K562 (cell line): ENCODE measurements around the gene C11orf91. TPM values are rescaled to one million over a fixed set of nuclear protein-coding genes. Genes with fewer than 3 reads are reported as not detected.
A peak's percentile ranks its signal among the peaks of the same experiment; 100 is the strongest.
"Not testable (repeated sequence)": the region's sequence is repeated elsewhere in the genome, so short reads cannot be mapped to it uniquely, and the experiment has no call there.

Experiments
- ATAC-seq: fragments of 200-7000 bp; cut with Tn5 transposase; 3 replicates; pipeline ENCODE4 v1.9.1; 2020; ENCODE audit warnings: moderate library complexity
- BruUV-seq: library from RNA; stranded (reverse); fragments of 400-500 nt; replicated peaks from 2 replicates; lab custom pipeline; 2021; lab: Mats Ljungman, UMichigan
- CTCF ChIA-PET: fragments of 300-600 bp; formaldehyde crosslinking; extraction: SDS; loops from one replicate; lab custom pipeline; 2021; ENCODE audit warnings: low intra/inter-chr PET ratio; lab: Yijun Ruan, JAX
- POLR2A ChIA-PET: fragments of 300-600, 350-650 bp; sonication (Branson Sonifier 250); formaldehyde crosslinking; extraction: SDS; loops from one replicate; lab custom pipeline; 2021; ENCODE audit warnings: antibody characterized with exemption, inconsistent platforms; lab: Yijun Ruan, JAX
- DNase-seq, 4 experiments: peaks; one replicate each; pipeline versions ENCODE4 v3.0.0 to v3.0.0-alpha.2; 2011 to 2018; ENCODE audit warnings: low spot score in 3 of 4, mixed read lengths in 3 of 4; ENCODE audit errors: extremely low read depth in 1 of 4
- FAIRE-seq: peaks from 2 replicates; lab custom pipeline; 2011; peaks lifted over from hg19 to GRCh38; lab: Jason Lieb, UNC
- H2AFZ ChIP-seq: 2 replicates; pipeline ENCODE4 v1.6.0; 2011; ENCODE audit warnings: low read depth, low read length, control low read depth, inconsistent platforms
- H3K27ac ChIP-seq: fragments of 200-600 bp; 3 replicates; pipeline ENCODE4 v1.8.0; 2011; ENCODE audit warnings: low read depth, mild to moderate bottlenecking, control low read depth, inconsistent platforms, low read length, moderate library complexity, mixed read lengths; ENCODE audit errors: extremely low read depth
- H3K27me3 ChIP-seq, 2 experiments: fragments of 300-600 bp in 1 of 2; 2 replicates in 1 of 2; 3 replicates in 1 of 2; pipeline versions ENCODE4 v1.6.0 to v1.8.0; 2011; ENCODE audit warnings: inconsistent platforms in 2 of 2, low read length in 2 of 2, mild to moderate bottlenecking in 1 of 2, mixed read lengths in 1 of 2, moderate library complexity in 1 of 2; ENCODE audit not compliant: control insufficient read depth in 2 of 2, insufficient read depth in 2 of 2
- H3K36me3 ChIP-seq: fragments of 300-600 bp; 3 replicates; pipeline ENCODE4 v1.8.0; 2011; ENCODE audit warnings: mild to moderate bottlenecking, low read length, inconsistent platforms; ENCODE audit not compliant: control insufficient read depth, insufficient read depth
- H3K4me1 ChIP-seq, 2 experiments: fragments of 200-600 bp in 1 of 2; replicated peaks in 1 of 2; 2 replicates in 1 of 2; 3 replicates in 1 of 2; pipeline versions ENCODE4 v1.5.1 to v1.8.0; 2011; ENCODE audit warnings: inconsistent platforms in 2 of 2, low read length in 2 of 2, mild to moderate bottlenecking in 1 of 2, mixed read lengths in 1 of 2, moderate library complexity in 1 of 2; ENCODE audit not compliant: control insufficient read depth in 2 of 2, insufficient read depth in 2 of 2
- H3K4me2 ChIP-seq: 2 replicates; pipeline ENCODE4 v1.6.1; 2011; ENCODE audit warnings: low read length, control low read depth, inconsistent platforms, mixed read lengths; ENCODE audit not compliant: insufficient read depth
- H3K4me3 ChIP-seq: fragments of 200-600 bp; sonication (generic), shearing (Covaris generic); 2 replicates; pipeline ENCODE4 v1.5.1; 2016; ENCODE audit warnings: control low read depth, inconsistent platforms
- H3K79me2 ChIP-seq: fragments of 200-600 bp; 3 replicates; pipeline ENCODE4 v1.8.0; 2011; ENCODE audit warnings: low read length, inconsistent platforms; ENCODE audit not compliant: control insufficient read depth, insufficient read depth
- H3K9ac ChIP-seq, 2 experiments: 2 replicates each; pipeline versions ENCODE4 v1.6.0 to v1.6.1; 2011; ENCODE audit warnings: low read depth in 2 of 2, low read length in 2 of 2, control low read depth in 1 of 2, inconsistent platforms in 1 of 2, mild to moderate bottlenecking in 1 of 2, mixed read lengths in 1 of 2; ENCODE audit not compliant: insufficient read depth in 1 of 2
- H3K9me1 ChIP-seq: one replicate; pipeline ENCODE4 v1.6.0; 2011; ENCODE audit warnings: inconsistent platforms, mild to moderate bottlenecking, low read length, moderate library complexity; ENCODE audit not compliant: control insufficient read depth, insufficient read depth
- H3K9me3 ChIP-seq: replicated peaks from 2 replicates; pipeline ENCODE4 v1.5.1; 2011; ENCODE audit warnings: low read depth, low read length, inconsistent platforms; ENCODE audit not compliant: control insufficient read depth, insufficient read depth
- H4K20me1 ChIP-seq: replicated peaks from 2 replicates; pipeline ENCODE4 v1.6.1; 2011; ENCODE audit warnings: low read length, inconsistent platforms, mixed read lengths; ENCODE audit not compliant: control insufficient read depth, insufficient read depth
- HDAC1 ChIP-seq, 2 experiments: fragments of 450-650 bp; IDR thresholded peaks; 2 replicates each; pipeline ENCODE4 v1.6.1; 2016 to 2017; ENCODE audit warnings: inconsistent platforms in 1 of 2, mild to moderate bottlenecking in 1 of 2, moderate library complexity in 1 of 2
- MNT ChIP-seq, 2 experiments: fragments of 450-650 bp; conservative IDR thresholded peaks; 2 replicates each; pipeline ENCODE4 v1.6.1; 2017; ENCODE audit warnings: mild to moderate bottlenecking in 2 of 2, moderate library complexity in 2 of 2
- NFIC ChIP-seq: fragments of 450-650 bp; IDR thresholded peaks from 2 replicates; pipeline ENCODE4 v1.6.1; 2017; ENCODE audit warnings: mild to moderate bottlenecking, inconsistent platforms
- WGBS: fragments of 100-300 bp; shearing (Covaris generic); methylation state at CpG from one replicate; pipeline ENCODE4 v1.1.6; 2016; ENCODE audit warnings: low coverage, mixed read lengths; ENCODE audit not compliant: insufficient coverage; ENCODE audit errors: missing lambda C conversion rate; 5-methylcytosine and 5-hydroxymethylcytosine counted together
- in situ Hi-C: fragments of 300-500 bp; cut with MboI; formaldehyde crosslinking; loops from 4 replicates; pipeline ENCODE4 v1.15.0; 2018; ENCODE audit warnings: inconsistent platforms, mixed read lengths
- intact Hi-C: fragments of 100-400 bp; cut with micrococcal nuclease; formaldehyde crosslinking; loops from 2 replicates; pipeline ENCODE4 v1.14.2; 2022
- polyA plus RNA-seq, 8 experiments: library from polyadenylated mRNA; depleted of rRNA in 4 of 8; stranded (reverse) in 5 of 8; unstranded in 3 of 8; fragments of >200 nt; fragmentation: Nextera tagmentation in 2 of 8; fragmentation: Illumina TruSeq in 1 of 8; extraction: Ambion mirVana in 2 of 8; extraction: Trizol in 1 of 8; gene quantifications; 2 replicates each; pipeline versions ENCODE4 v1.2.1 to v1.2.3, GENCODE V29; 2011 to 2014; ENCODE audit warnings: inconsistent platforms in 1 of 8, missing spikeins in 1 of 8
- total RNA-seq, 7 experiments: library from RNA; depleted of rRNA in 6 of 7; stranded (reverse); fragments of >200 nt in 6 of 7; fragmentation: Illumina TruSeq in 2 of 7; extraction: Trizol in 2 of 7; gene quantifications; 2 replicates each; pipeline versions ENCODE4 v1.2.1 to v1.2.3, GENCODE V29; 2011 to 2021; ENCODE audit warnings: low replicate concordance in 1 of 7

The C11orf91 gene
- total and polyA plus RNA-seq, 9 of the 15 experiments (the other 6 are each of a cell fraction or from before 2014, with no cell fraction given), result not detected

DNA sequence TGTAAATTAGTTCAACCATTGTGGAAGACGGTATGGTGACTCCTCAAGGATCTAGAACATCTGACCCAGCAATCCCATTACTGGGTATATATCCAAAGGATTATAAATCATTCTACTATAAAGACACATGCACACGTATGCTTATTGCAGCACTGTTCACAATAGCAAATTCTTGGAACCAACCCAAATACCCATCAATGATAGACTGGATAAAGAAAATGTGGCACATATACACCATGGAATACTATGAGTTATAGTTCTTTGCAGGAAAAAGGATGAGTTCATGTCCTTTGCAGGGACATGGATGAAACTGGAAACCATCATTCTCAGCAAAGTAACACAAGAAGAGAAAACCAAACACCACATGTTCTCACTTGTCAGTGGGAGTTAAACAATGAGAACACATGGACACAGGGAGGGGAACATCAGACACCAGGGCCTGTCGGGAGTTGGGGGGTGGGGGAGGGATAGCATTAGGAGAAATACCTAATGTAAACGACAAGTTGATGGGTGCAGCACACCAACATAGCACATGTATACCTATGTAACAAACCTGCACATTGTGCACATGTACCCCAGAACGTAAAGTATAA lies 28.5 kb upstream of the C11orf91 start:
- intact Hi-C loops, POLR2A ChIA-PET, H3K27me3 ChIP-seq, CTCF ChIA-PET, H3K9ac ChIP-seq, FAIRE-seq, DNase-seq, H3K4me2 ChIP-seq, H3K4me3 ChIP-seq, H2AFZ ChIP-seq, H3K9me1 ChIP-seq, BruUV-seq, H3K27ac ChIP-seq, ATAC-seq, H3K9me3 ChIP-seq, in situ Hi-C loops: not testable (repeated sequence)
- peaks cover 38% of the 10 kb centered on the region for H3K36me3 ChIP-seq
- peaks cover 7 to 51% of the 10 kb centered on the region in 2 experiments; a peak in 4 of 5 replicates for H3K4me1 ChIP-seq
- H4K20me1 ChIP-seq, result peaks cover 10% of the 10 kb centered on the region
- H3K79me2 ChIP-seq, result peaks cover 84% of the 10 kb centered on the region
- 30% methylated on average over 5 of the region's 5 CpGs for WGBS
- TF ChIP-seq MNT (conservative IDR thresholded peaks at IDR 0.05), result peak; percentile 30 to 52; a peak in 3 of 4 replicates
- TF ChIP-seq HDAC1 (IDR thresholded peaks at IDR 0.05), result 0 out of 4 replicates have a peak, but pooled peaks of 1 of the 2 experiments have one; percentile 26
- peak; percentile 60 for TF ChIP-seq NFIC
